ENCODE results near the gene EEIG1.

GRCh38 chr9:127947841-127948710 lies 32.7 kb downstream of the EEIG1 start:
- TF ChIP-seq, protein P1, sequence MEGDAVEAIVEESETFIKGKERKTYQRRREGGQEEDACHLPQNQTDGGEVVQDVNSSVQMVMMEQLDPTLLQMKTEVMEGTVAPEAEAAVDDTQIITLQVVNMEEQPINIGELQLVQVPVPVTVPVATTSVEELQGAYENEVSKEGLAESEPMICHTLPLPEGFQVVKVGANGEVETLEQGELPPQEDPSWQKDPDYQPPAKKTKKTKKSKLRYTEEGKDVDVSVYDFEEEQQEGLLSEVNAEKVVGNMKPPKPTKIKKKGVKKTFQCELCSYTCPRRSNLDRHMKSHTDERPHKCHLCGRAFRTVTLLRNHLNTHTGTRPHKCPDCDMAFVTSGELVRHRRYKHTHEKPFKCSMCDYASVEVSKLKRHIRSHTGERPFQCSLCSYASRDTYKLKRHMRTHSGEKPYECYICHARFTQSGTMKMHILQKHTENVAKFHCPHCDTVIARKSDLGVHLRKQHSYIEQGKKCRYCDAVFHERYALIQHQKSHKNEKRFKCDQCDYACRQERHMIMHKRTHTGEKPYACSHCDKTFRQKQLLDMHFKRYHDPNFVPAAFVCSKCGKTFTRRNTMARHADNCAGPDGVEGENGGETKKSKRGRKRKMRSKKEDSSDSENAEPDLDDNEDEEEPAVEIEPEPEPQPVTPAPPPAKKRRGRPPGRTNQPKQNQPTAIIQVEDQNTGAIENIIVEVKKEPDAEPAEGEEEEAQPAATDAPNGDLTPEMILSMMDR (IDR thresholded peaks at IDR 0.05; ENCODE audit: insufficient read depth, low read length, poor library complexity, severe bottlenecking) = no peak
- TF ChIP-seq EZH2phosphoT487 (conservative IDR thresholded peaks at IDR 0.05; ENCODE audit: low read length) = no peak

Measured in SU-DHL-6 (cell line).